ENCODE results near the gene SLC35F1. TPM values are rescaled to one million over a fixed set of nuclear protein-coding genes. Genes with fewer than 3 reads are reported as not detected.

SLC35F1 gene
- total RNA-seq, 2 donors from 2014 or later: 1.5 to 2.1 TPM

DNA sequence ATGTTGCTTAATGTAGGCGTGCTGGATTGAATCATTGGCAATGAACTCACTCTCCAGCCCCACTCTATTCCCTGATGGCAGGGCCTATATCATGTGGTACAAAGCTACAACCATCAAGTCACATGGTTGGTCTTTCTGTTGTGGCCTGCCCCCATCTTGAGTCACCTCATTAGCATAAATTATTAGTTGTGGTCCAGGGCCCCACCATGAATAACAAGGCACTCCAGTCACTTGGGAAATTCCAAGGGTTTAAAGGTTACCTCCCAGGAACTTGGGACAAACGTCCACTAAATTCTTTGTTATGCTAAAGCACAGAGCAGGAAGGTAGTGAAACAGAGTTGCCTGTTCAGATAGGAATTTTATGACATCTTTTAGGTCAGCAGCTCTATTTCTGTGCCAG lies 193.7 kb downstream of the SLC35F1 start:
- WGBS: 54% methylated on average over 2 of the region's 2 CpGs
- Histone ChIP-seq H3K27ac (no peak overlapping the region), H3K27me3 (replicated peaks; ENCODE audit: insufficient read depth) (no peaks in the 10 kb centered on the region), H3K36me3 (no peaks in the 10 kb centered on the region), H3K4me3 (no peak overlapping the region), H3K4me1 (replicated peaks) (no peaks in the 10 kb centered on the region), H3K9me3 (no peaks in the 10 kb centered on the region)
- intact Hi-C loops (cut with DNase I): no loop called here
- no peak for DNase-seq (ENCODE audit: low spot score)
- TF ChIP-seq, protein P1, sequence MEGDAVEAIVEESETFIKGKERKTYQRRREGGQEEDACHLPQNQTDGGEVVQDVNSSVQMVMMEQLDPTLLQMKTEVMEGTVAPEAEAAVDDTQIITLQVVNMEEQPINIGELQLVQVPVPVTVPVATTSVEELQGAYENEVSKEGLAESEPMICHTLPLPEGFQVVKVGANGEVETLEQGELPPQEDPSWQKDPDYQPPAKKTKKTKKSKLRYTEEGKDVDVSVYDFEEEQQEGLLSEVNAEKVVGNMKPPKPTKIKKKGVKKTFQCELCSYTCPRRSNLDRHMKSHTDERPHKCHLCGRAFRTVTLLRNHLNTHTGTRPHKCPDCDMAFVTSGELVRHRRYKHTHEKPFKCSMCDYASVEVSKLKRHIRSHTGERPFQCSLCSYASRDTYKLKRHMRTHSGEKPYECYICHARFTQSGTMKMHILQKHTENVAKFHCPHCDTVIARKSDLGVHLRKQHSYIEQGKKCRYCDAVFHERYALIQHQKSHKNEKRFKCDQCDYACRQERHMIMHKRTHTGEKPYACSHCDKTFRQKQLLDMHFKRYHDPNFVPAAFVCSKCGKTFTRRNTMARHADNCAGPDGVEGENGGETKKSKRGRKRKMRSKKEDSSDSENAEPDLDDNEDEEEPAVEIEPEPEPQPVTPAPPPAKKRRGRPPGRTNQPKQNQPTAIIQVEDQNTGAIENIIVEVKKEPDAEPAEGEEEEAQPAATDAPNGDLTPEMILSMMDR (IDR thresholded peaks at IDR 0.05): no peak
- no peak for TF ChIP-seq POLR2A (IDR thresholded peaks at IDR 0.05)
- no peak for TF ChIP-seq POLR2AphosphoS5 (IDR thresholded peaks at IDR 0.05)

DNA sequence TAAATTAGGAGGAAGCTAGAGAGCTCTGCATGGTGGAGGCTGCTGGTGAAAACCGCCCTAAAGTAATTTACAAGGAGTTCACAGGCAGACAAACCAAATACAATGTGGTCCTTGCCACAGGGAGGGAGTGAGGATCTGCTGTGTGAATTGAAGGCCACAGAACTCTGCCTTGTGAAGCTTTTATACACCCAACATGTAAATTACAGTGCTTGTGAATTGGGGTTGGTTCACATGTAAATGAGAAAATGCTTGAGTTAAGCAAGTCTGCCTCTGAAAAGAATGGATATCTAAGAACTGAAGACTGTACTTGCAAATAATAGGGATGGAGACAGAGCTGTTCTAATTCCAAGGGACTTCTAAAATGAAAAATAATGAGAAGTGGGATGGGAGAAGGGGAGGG lies 194.2 kb downstream of the SLC35F1 start:
- no peaks in the 10 kb centered on the region for H3K9me3 ChIP-seq
- no peak overlapping the region for H3K27ac ChIP-seq
- intact Hi-C loops (cut with DNase I): no loop called here
- no peak for DNase-seq (ENCODE audit: low spot score)
- H3K4me1 ChIP-seq (replicated peaks): no peaks in the 10 kb centered on the region
- H3K36me3 ChIP-seq: no peaks in the 10 kb centered on the region
- no peaks in the 10 kb centered on the region for H3K27me3 ChIP-seq (replicated peaks; ENCODE audit: insufficient read depth)
- WGBS: 40% methylated on average over 1 of the region's 1 CpG
- no peak overlapping the region for H3K4me3 ChIP-seq
- TF ChIP-seq, protein P1 (IDR thresholded peaks at IDR 0.05): no peak
- no peak for TF ChIP-seq POLR2A (IDR thresholded peaks at IDR 0.05)
- TF ChIP-seq POLR2AphosphoS5 (IDR thresholded peaks at IDR 0.05): no peak

DNA sequence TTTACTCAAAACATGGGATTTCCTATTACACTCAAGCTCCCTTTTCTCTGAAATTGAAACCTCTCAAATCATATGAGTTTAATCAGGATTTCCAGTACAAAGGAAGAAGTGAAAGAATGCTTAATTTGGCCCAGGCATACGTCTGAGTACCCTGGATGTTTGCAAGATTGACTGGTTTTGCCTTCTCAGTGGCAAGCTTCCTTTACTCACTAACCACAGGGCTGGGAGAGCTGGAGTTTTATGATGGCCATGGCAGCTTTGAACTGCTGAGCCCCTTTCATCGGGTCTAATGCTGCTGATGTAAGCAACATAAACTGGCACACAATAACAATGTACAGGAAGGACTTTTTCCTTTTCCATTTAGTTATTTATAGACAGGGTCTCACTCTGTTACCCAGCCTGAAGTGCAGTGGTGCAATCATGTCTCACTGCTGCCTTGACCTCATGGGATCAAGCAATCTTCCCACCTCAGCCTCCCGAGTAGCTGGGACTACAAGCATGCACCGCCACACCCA lies 194.8 kb downstream of the SLC35F1 start:
- intact Hi-C loops (cut with DNase I): no loop called here
- TF ChIP-seq POLR2AphosphoS5 (IDR thresholded peaks at IDR 0.05): no peak
- TF ChIP-seq POLR2A (IDR thresholded peaks at IDR 0.05): no peak
- TF ChIP-seq, protein P1 (IDR thresholded peaks at IDR 0.05): no peak
- no peak overlapping the region for H3K4me3 ChIP-seq
- no peak for DNase-seq (ENCODE audit: low spot score)
- no peaks in the 10 kb centered on the region for H3K36me3 ChIP-seq
- no peaks in the 10 kb centered on the region for H3K9me3 ChIP-seq
- no peaks in the 10 kb centered on the region for H3K4me1 ChIP-seq (replicated peaks)
- H3K27ac ChIP-seq: no peak overlapping the region
- whole genome bisulfite sequencing: 30% methylated on average over 4 of the region's 4 CpGs
- no peaks in the 10 kb centered on the region for H3K27me3 ChIP-seq (replicated peaks; ENCODE audit: insufficient read depth)

DNA sequence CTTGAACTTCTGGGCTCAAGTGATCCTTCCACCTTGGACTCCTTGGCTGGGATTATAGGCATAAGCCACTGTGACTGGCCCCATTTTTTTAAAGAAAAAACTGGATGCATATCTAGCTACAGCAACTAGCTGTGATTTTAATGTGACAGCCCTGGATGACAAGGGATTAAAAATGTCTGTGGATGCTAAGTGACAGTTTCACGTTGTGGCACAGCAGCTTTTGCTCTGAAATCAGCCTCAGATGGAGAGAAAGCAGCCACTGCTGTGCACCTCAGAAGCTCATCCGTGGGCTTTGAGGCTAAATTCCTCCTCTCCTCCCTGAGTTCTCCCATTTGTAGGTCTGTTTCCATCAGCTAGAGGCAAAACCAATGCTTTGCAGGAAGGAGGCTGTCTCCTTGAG lies 195.3 kb downstream of the SLC35F1 start:
- 60% methylated on average over 2 of the region's 2 CpGs for WGBS
- H3K27ac ChIP-seq: no peak overlapping the region
- no peak for TF ChIP-seq POLR2A (IDR thresholded peaks at IDR 0.05)

DNA sequence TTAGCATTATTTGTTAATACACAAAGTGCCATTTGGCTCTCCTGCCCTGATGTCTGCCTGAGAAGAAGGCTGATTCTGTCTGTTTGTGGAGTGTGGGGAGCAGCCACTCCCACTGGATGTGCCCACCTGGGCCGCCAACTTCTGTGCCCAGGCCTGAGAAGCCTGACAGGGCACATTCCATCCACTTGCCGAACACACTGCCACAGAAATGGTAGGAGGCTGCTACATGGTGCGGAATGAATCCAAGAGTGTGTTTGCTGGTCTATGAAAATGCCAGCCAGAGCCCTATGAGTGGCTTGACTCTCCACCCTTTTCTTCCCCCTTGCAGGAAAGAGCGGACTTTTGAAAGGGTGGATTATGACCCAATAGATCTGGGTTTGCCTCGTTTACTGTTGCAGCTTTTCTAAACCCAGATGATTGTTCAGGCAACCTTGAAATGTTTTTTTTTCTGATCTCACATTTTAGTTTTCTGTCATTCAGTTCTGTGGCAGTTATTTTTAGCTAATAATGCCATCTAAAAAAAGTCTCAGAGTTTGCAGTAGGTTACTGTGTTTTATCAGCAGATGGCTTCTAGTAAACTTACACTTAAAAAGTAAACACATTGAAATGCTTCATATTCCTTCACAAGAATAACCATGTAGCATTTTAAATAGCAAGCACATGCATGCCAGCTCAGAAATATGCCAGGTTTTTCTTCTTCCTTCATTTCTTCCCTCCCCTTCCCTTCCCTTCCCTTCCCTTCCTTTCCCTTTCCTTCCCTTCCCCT lies 196.5 kb downstream of the SLC35F1 start:
- intact Hi-C loops (cut with DNase I): no loop called here
- Histone ChIP-seq H3K4me1 (replicated peaks) (no peaks in the 10 kb centered on the region), H3K27ac (no peak overlapping the region), H3K4me3 (no peak overlapping the region), H3K36me3 (no peaks in the 10 kb centered on the region), H3K27me3 (replicated peaks; ENCODE audit: insufficient read depth) (no peaks in the 10 kb centered on the region), H3K9me3 (no peaks in the 10 kb centered on the region)
- DNase-seq (ENCODE audit: low spot score): peak; percentile 4
- WGBS: 50% methylated on average over 5 of the region's 5 CpGs
- TF ChIP-seq POLR2A (IDR thresholded peaks at IDR 0.05) (no peak), POLR2AphosphoS5 (IDR thresholded peaks at IDR 0.05) (no peak)
- TF ChIP-seq, protein P1 (IDR thresholded peaks at IDR 0.05): no peak

More for the DNA sequence above, 195.3 kb downstream of the SLC35F1 start:
- Histone ChIP-seq H3K4me1 (replicated peaks) (no peaks in the 10 kb centered on the region), H3K27me3 (replicated peaks; ENCODE audit: insufficient read depth) (no peaks in the 10 kb centered on the region), H3K36me3 (no peaks in the 10 kb centered on the region), H3K9me3 (no peaks in the 10 kb centered on the region), H3K4me3 (no peak overlapping the region)
- no peak for DNase-seq (ENCODE audit: low spot score)
- intact Hi-C loops (cut with DNase I): no loop called here

Measured in prostate gland (tissue), 2 donors.